VCaP (cell line): ENCODE measurements around the gene EIF5A2.
"Not testable (repeated sequence)": the region's sequence is repeated elsewhere in the genome, so short reads cannot be mapped to it uniquely, and the experiment has no call there.

Source experiments
- H3K27ac ChIP-seq: fragments of 450-650 bp; 2 replicates; pipeline ENCODE4 v1.5.1; 2017
- TF ChIP-seq, protein P1 (sequence below): fragments of 450-650 bp; conservative IDR thresholded peaks from 2 replicates; pipeline ENCODE4 v1.5.1; 2017; ENCODE audit warnings: mild to moderate bottlenecking, moderate library complexity

The EIF5A2 gene

DNA sequence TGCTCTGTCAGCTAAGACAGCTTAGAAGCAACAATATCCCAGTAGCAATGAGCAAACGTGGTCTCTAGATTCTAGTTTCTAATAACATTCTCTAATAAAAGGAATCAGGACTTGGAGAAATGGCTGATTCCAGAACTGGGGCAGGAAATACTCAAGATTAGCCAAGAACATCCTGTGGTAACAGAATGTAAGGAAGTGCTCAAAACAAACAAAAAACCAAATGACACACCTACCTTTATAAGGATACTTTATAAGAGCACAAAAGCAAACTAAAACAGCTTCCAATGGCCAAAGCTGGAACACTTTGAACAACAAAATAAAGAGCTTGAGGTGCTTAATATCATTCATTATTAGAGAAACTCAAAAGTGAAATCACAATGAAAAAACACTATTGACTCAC lies 33.1 kb upstream of the EIF5A2 start:
- TF ChIP-seq, protein P1, sequence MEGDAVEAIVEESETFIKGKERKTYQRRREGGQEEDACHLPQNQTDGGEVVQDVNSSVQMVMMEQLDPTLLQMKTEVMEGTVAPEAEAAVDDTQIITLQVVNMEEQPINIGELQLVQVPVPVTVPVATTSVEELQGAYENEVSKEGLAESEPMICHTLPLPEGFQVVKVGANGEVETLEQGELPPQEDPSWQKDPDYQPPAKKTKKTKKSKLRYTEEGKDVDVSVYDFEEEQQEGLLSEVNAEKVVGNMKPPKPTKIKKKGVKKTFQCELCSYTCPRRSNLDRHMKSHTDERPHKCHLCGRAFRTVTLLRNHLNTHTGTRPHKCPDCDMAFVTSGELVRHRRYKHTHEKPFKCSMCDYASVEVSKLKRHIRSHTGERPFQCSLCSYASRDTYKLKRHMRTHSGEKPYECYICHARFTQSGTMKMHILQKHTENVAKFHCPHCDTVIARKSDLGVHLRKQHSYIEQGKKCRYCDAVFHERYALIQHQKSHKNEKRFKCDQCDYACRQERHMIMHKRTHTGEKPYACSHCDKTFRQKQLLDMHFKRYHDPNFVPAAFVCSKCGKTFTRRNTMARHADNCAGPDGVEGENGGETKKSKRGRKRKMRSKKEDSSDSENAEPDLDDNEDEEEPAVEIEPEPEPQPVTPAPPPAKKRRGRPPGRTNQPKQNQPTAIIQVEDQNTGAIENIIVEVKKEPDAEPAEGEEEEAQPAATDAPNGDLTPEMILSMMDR, result no peak
- peak overlapping the region; percentile 27 for H3K27ac ChIP-seq

DNA sequence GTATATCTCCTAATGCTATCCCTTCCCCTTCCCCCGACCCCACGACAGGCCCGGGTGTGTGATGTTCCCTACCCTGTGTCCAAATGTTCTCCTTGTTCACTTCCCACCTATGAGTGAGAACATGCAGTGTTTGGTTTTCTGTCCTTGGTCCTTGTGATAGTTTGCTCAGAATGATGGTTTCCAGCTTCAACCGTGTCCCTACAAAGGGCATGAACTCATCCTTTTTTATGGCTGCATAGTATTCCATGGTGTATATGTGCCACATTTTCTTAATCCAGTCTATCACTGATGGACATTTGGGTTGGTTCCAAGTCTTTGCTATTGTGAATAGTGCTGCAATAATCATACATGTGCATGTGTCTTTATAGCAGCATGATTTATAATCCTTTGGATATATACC lies 24.6 kb upstream of the EIF5A2 start:
- not testable (repeated sequence) for H3K27ac ChIP-seq

DNA sequence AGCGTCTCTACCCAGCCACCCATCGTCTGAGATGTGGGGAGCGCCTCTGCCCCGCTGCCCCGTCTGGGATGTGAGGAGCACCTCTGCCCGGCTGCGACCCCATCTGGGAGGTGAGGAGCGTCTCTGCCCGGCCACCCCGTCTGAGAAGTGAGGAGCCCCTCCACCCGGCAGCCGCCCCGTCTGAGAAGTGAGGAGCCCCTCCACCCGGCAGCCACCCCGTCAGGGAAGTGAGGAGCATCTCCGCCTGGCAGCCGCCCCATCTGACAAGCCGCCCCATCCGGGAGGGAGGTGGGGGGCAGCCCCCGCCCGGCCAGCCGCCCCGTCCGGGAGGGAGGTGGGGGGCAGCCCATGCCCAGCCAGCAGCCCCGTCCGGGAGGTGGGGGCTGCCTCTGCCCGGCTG lies 15.1 kb upstream of the EIF5A2 start:
- not testable (repeated sequence) for H3K27ac ChIP-seq

DNA sequence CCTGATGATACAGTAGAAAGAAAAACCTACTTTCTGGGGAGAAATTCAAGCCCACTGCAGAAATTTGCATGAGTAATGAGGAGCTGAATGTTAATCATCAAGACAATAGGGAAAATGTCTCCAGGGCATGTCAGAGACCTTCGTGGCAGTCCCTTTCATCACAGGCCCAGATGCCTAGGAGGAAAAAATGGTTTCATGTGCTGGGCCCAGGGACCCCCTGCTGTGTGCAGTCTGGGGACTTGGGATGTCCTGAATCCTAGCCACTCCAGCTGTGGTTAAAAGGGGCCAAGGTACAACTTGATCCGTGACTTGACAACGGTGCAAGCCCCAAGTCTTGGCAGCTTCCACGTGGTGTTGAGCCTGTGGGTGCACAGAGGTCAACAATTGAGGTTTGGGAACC lies 10.3 kb upstream of the EIF5A2 start:
- H3K27ac ChIP-seq, result no peak overlapping the region
- TF ChIP-seq, protein P1, result no peak

DNA sequence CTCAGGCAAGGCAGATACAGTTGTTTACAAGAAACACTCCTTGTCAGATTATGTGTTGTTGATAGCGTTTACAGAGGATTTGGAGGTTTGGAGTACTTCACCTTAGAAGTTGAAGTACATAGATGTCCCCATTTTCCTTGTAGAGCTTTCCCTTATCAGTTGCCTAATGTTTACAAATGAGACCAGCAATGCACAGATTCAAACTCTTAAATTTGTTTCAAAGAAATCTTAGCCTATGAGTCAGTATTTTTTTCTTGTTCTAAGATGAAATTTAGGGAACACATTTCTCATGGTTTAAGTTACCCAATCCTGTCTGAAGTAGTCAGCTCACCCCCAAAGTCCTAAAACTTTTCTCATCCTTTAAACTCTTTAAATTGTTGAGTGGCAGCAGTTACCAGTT lies 6.3 kb upstream of the EIF5A2 start:
- no peak overlapping the region for H3K27ac ChIP-seq
- TF ChIP-seq, protein P1, result no peak

DNA sequence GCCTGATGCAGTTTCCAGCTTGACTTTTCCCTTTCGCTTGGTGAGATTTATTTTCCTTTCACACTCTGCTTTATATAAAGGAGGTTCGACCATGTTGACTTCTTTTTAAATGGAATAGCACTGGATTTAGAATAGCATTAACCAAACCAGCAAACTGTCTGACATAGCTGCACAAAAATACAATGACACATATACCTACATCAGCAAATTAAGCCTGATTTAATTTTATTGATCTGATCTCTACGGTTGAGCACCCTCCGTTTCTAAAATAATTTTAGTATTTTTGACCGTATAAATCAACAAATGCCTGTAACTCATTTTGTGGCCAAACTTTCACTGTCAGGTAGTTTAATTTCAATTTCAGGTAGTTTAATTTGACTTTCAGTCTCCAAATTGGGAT lies 5.8 kb upstream of the EIF5A2 start:
- TF ChIP-seq, protein P1, result no peak

DNA sequence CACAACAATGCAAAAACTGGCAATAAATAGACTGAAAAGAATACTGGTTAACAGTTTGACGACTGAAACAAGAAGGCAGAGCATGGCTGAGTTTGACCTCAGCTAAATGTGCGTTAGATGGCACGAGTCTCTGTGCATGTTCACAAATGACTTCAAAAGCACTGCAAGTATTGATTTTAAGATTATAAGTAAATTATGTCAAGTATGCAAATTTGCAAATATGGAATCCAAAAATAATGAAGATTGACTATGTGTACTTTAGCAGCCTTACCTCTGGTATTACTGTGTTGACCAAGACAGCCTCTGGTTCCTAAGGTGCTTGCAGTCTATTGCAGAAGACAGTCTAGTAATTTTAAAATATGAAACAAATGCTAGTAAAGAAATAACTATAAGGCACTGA lies 2.6 kb upstream of the EIF5A2 start:
- TF ChIP-seq, protein P1, result no peak
- no peak overlapping the region for H3K27ac ChIP-seq

More for the DNA sequence above, 5.8 kb upstream of the EIF5A2 start:
- no peak overlapping the region for H3K27ac ChIP-seq

DNA sequence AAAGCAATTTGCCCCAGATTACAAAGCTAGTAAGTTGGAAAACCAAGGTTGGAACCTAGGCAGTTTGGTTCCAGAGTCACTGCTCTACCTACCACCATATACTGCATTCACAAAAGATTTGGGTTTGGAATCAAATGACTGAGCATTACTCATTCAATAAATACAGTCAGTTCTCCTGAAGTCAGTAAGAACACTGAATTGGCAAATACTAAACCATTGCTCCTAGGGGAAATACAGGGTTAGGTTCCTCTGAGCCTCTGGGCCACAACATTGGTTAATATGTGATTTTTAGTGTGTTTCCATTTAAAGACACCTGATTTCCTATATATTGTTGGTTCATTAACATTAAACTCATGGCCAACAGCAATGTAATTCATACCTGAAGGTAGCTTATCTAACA lies 2.1 kb upstream of the EIF5A2 start:
- no peak overlapping the region for H3K27ac ChIP-seq
- TF ChIP-seq, protein P1, result no peak
